RWPE2 (cell line): Measurements from ENCODE around the gene CDK7.
"Not testable (repeated sequence)": the region's sequence is repeated elsewhere in the genome, so short reads cannot be mapped to it uniquely, and the experiment has no call there.

Experiments
- ATAC-seq: fragments of 200-7000 bp; cut with Tn5 transposase; 3 replicates; pipeline ENCODE4 v1.9.1; 2021; ENCODE audit warnings: low read depth
- DNase-seq: peaks from one replicate; pipeline ENCODE4 v3.0.0-alpha.2; 2020; ENCODE audit warnings: low spot score
- H3K27ac ChIP-seq: fragments of 450-650 bp; 2 replicates; pipeline ENCODE4 v1.5.1; 2017; ENCODE audit warnings: mild to moderate bottlenecking; ENCODE audit not compliant: poor library complexity, severe bottlenecking
- H3K27me3 ChIP-seq: fragments of 250-450 bp; sonication (Bioruptor Pico); 2 replicates; pipeline ENCODE4 v1.5.1; 2021; ENCODE audit warnings: mild to moderate bottlenecking, moderate library complexity; ENCODE audit not compliant: insufficient read depth, poor library complexity, severe bottlenecking
- H3K36me3 ChIP-seq: fragments of 250-450 bp; sonication (Bioruptor Pico); 2 replicates; pipeline ENCODE4 v1.5.1; 2020; ENCODE audit warnings: low read depth, mild to moderate bottlenecking, moderate library complexity
- H3K4me1 ChIP-seq: fragments of 250-450 bp; sonication (Bioruptor Pico); 2 replicates; pipeline ENCODE4 v1.5.1; 2021; ENCODE audit warnings: mild to moderate bottlenecking, moderate library complexity; ENCODE audit not compliant: insufficient read depth, poor library complexity, severe bottlenecking
- H3K4me3 ChIP-seq: fragments of 250-450 bp; sonication (Bioruptor Pico); 2 replicates; pipeline ENCODE4 v1.5.1; 2021; ENCODE audit warnings: mild to moderate bottlenecking, moderate library complexity; ENCODE audit not compliant: severe bottlenecking
- H3K9me3 ChIP-seq: fragments of 250-450 bp; sonication (Bioruptor Pico); 2 replicates; pipeline ENCODE4 v1.5.1; 2021; ENCODE audit warnings: mild to moderate bottlenecking, moderate library complexity; ENCODE audit not compliant: severe bottlenecking
- TF ChIP-seq, protein P1 (sequence below): fragments of 450-650 bp; IDR thresholded peaks from one replicate; pipeline ENCODE4 v1.5.1; 2017; ENCODE audit warnings: mild to moderate bottlenecking, moderate library complexity; ENCODE audit not compliant: poor library complexity, severe bottlenecking

CDK7 gene

DNA sequence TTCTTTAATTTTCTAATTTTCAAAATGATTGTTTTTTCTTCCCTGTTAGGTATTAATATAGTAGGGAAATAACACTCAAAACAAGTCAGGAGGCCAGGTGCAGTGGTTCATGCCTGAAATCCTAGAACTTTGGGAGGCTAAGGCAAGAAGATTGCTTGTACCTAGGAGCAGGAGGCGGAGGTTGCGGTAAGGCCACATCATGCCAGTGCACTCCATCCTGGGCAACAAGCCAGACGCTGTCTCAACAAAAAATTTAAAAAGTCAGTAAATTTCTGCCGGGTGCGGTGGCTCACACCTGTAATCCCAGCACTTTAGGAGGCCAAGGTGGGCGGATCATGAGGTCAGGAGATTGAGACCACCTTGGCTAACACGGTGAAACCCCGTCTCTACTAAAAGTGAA lies 10.2 kb upstream of the CDK7 start:
- no peak overlapping the region for H3K27ac ChIP-seq
- no peak for ATAC-seq
- H3K4me1 ChIP-seq = no peaks in the 10 kb centered on the region
- TF ChIP-seq, protein P1, sequence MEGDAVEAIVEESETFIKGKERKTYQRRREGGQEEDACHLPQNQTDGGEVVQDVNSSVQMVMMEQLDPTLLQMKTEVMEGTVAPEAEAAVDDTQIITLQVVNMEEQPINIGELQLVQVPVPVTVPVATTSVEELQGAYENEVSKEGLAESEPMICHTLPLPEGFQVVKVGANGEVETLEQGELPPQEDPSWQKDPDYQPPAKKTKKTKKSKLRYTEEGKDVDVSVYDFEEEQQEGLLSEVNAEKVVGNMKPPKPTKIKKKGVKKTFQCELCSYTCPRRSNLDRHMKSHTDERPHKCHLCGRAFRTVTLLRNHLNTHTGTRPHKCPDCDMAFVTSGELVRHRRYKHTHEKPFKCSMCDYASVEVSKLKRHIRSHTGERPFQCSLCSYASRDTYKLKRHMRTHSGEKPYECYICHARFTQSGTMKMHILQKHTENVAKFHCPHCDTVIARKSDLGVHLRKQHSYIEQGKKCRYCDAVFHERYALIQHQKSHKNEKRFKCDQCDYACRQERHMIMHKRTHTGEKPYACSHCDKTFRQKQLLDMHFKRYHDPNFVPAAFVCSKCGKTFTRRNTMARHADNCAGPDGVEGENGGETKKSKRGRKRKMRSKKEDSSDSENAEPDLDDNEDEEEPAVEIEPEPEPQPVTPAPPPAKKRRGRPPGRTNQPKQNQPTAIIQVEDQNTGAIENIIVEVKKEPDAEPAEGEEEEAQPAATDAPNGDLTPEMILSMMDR = no peak
- H3K27me3 ChIP-seq = no peaks in the 10 kb centered on the region
- no peak for DNase-seq
- H3K4me3 ChIP-seq = no peak overlapping the region
- H3K9me3 ChIP-seq = no peaks in the 10 kb centered on the region
- H3K36me3 ChIP-seq = peaks cover 43% of the 10 kb centered on the region

DNA sequence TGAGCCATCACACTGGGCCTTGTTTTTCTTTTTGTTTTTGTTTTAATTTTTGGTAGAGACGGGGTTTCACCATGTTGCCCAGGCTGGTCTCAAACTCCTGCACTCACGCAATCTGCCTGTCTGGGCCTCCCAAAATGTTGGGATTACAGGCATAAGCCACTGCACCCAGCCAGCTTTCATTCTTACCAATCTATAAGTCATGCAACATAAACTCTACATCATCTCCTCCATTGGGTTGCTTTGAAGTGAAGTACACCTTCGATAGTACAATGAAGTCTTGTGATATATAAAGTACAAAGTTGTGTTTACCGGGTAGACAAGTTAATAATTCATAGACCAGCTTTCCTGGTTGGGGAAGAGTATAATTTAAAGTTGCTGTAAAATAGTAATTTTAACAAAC lies 8.8 kb upstream of the CDK7 start:
- Histone ChIP-seq H3K4me1 (no peaks in the 10 kb centered on the region), H3K27ac (no peak overlapping the region), H3K4me3 (no peak overlapping the region), H3K9me3 (no peaks in the 10 kb centered on the region), H3K36me3 (peaks cover 51% of the 10 kb centered on the region), H3K27me3 (no peaks in the 10 kb centered on the region)
- TF ChIP-seq, protein P1 = no peak
- DNase-seq = no peak
- no peak for ATAC-seq

DNA sequence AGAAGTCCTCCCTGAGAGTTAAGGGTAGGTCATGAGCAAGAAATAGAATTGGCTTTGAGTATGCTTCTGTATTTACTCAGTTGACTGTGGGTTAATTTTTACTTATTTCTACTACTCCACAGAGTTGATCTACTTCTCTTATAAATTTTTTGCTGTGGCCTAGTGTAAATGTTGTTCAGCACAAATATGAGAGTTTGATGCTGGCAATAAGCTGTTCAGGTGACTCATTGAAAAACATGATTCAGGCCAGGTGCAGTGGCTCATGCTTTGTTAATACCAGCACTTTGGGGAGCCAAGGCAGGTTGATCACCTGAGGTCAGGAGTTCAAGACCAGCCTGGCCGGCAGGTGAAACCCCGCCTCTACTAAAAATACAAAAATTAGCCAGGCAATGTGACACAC lies 4.5 kb upstream of the CDK7 start:
- Histone ChIP-seq H3K36me3 (peaks cover 48% of the 10 kb centered on the region), H3K27me3 (no peaks in the 10 kb centered on the region), H3K4me3 (no peak overlapping the region), H3K9me3 (no peaks in the 10 kb centered on the region), H3K4me1 (no peaks in the 10 kb centered on the region), H3K27ac (no peak overlapping the region)
- TF ChIP-seq, protein P1 = no peak
- DNase-seq (no peak), ATAC-seq (no peak)

DNA sequence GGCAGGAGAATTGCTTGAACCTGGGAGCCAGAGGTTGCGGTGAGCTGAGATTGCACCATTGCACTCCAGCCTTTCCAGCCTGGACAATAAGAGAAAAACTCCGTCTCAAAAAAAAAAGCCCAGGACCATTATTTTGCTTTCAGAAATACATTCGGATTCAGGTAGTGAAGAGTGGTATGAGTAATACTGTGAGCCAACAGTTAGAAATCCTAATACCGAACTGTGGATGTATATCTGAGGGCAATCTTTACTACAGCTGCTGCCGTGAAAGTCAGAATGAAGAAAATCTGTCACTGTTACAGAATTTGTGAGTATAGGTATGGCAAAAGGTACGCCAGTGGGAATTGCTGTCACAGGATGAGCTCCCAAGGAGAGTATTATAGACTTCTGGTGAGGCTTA lies 3.4 kb upstream of the CDK7 start:
- DNase-seq = no peak
- no peaks in the 10 kb centered on the region for H3K27me3 ChIP-seq
- H3K4me1 ChIP-seq = peaks cover 4% of the 10 kb centered on the region
- no peaks in the 10 kb centered on the region for H3K9me3 ChIP-seq
- H3K36me3 ChIP-seq = peaks cover 51% of the 10 kb centered on the region
- no peak overlapping the region for H3K27ac ChIP-seq
- no peak overlapping the region for H3K4me3 ChIP-seq
- TF ChIP-seq, protein P1 = no peak
- no peak for ATAC-seq

DNA sequence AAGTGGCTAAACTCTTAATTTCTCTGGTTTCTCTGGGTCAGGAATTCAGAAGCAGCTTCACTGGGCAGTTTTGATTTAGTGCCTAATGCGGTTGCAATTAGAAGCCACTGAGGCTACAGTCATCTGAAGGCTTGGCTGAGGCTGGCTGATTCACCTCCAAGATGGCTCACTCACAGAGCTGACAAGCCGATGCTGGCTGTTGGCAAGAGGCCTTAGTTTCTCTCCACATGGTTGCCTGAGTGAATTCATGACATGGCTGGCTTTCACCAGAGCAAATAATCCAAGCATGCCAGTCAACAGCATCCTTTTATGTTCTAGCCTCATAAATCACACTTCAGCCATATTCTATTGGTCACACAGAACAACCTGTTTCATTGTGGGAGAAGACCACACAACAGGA lies 2.8 kb upstream of the CDK7 start:
- Histone ChIP-seq H3K27ac (no peak overlapping the region), H3K4me3 (no peak overlapping the region), H3K9me3 (no peaks in the 10 kb centered on the region), H3K27me3 (no peaks in the 10 kb centered on the region), H3K4me1 (peaks cover 4% of the 10 kb centered on the region), H3K36me3 (peaks cover 49% of the 10 kb centered on the region)
- DNase-seq (no peak), ATAC-seq (no peak)
- TF ChIP-seq, protein P1 = no peak

DNA sequence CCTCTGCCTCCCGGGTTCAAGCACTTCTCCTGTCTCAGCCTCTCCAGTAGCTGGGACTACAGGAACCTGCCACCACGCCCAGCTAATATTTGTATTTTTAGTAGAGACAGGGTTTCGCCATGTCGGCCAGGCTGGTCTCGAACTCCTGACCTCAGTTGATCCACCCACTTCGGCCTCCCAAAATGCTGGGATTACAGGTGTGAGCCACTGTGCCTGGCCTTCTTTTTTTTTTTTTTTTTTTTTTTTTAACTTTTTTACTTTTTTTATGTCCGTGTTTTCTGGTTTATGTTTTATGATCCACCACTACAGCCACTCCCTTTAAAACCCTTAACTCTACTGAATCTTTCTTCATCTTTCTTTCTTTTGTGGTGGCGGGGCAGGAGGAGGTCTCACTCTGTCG lies 2.0 kb downstream of the CDK7 start:
- H3K9me3 ChIP-seq, H3K27me3 ChIP-seq, ATAC-seq, DNase-seq, H3K4me3 ChIP-seq: not testable (repeated sequence)
- Histone ChIP-seq H3K27ac (peak overlapping the region; percentile 78), H3K36me3 (peaks cover 50% of the 10 kb centered on the region), H3K4me1 (peaks cover 30% of the 10 kb centered on the region)
